HG03045 (cell line): Measurements from ENCODE around the gene COL27A1.

Source experiments
- ATAC-seq: cut with Tn5 transposase; IDR thresholded peaks from one replicate; pipeline ENCODE4 v1.9.1; 2021; ENCODE audit warnings: mild to moderate bottlenecking, moderate library complexity; ENCODE audit not compliant: unreplicated experiment

COL27A1 gene

DNA sequence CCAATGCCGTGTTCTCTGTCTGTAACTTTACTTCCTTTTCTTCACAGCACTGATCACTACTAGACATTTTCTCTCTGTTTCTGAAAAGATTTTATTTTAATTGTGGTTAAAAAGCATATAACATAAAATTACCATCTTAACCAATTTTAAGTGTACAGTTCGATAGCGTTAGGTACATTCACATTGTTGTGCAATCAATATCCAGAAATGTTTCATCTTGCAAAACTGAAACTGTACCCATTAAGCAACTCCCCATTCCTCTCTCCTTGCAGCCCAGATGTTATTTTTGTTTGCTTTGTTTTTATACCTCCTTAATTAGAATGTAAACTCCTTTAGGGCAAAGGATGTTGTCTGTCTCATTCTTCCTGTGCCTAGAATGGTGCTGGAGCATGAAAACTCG, 47.5 kb downstream of the COL27A1 start:
- ATAC-seq = no peak

DNA sequence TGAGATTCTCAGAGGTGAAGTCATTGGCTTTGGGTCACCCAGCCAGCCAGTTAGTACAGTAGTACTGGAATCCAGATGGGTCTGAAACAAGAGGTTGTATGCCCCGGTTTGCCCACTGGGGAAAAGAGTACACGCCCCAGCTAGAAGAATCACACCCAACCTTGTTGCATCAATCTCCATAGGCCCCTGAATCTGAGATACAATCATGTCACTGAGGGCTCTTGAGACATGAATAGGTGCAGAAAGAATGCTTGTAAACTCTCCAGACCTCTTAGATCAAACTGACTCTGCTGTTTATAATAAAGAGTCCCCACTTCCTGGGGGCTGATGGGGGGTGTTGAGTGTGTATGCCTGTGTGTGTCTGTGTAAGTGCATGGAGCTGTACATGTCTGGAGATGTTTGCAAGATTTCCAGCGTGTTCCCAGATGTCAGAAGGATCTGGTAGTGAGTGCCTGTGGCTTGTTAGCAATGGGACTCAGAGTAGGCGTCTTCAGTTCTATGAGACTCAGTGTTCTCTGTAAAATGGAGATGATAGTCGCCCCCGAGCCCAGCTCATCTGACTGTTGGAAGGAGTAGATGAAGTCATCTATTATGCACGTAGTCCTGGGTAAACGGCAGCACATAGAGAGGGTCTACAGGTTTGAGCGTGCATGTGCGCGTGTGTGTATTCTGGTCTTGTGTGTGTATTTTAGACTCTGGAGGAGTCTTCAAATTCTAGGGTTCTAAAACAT, 48.2 kb downstream of the COL27A1 start:
- no peak for ATAC-seq

DNA sequence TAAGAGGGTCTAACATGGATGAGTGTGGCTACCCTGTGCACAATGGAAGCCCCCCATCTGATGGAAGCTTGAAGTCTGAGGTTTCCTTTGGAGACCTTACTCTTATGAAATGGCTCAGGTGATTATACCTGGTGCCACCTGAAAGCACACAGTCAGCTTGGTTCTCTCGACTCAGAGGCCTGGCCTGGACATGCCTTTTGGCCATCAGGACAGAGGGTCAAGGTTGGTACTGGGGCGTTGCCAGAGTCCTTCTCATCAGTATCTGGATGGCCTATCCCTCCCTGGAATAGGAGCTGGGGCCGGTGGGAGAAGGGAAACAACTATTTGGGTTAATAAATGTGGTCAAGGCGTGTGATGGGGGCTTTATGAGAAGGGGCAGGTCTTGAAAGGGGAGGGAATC, 48.9 kb downstream of the COL27A1 start:
- no peak for ATAC-seq

DNA sequence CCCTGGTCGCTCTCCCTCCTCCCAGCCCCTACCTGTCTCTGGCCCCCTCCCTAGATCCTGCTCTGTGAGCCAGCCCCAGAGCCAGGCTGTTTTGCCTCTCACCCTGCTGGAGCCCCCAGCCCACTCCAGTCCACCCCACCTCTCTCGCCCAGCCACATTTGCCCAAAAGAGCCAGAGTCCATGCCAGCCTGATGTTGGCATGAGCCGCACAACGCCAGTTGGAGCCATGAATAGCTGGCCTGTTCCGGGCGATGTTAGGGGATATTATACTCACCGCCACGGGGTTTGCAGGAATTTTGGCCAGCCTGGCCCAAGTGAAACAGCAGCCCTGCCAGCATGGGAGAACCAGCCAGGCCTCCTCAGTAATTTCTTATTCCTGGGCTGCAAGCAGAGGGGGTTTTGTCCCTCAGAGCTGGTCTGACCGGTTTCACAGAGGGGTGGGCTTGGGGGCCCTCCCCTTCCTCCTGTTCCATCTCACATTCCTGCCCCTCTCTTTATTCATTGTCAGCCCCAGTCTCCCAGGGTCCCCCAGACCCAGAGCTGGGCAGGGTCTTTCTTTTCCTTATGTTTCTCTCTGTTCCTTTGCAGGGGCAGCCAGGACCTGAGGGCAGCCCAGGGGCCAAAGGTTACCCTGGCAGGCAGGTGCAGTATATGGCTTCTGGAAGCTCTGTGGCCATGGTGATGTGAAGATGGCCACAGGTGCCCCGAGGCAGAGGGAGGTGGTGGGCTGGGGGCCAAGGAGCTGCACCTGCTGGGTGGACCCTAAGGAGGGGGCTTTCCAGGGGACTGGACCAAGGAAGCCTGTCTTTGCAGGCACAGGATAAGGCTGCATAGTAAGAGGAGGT, 50.1 kb downstream of the COL27A1 start:
- ATAC-seq = no peak

DNA sequence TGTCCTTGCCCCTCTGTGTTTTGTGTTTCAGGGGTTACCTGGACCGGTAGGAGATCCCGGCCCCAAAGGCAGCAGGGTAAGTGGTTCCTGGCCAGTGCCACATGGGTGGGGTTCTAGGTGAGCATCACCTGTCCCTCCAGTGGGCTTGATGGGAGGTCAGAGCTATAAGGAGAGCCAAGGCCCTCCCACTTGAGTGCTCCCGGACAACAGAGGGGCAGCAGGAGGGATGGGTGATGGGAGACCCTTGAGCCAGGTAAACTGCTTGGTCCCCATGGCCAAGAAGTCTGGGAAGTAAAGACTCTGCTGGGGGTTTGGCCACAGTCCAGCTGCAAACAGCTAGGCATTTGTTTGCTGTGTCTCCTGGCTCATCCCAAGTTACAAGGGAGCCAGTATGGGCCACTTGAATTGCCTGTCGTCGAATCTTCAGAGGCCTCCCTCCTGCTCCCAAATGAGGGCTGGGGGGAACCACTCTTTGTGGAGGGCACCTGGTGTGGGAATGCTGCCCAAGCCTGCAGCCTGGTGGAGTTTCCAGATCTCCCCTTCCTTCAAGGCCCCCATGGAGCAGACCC, 51.0 kb downstream of the COL27A1 start:
- no peak for ATAC-seq

DNA sequence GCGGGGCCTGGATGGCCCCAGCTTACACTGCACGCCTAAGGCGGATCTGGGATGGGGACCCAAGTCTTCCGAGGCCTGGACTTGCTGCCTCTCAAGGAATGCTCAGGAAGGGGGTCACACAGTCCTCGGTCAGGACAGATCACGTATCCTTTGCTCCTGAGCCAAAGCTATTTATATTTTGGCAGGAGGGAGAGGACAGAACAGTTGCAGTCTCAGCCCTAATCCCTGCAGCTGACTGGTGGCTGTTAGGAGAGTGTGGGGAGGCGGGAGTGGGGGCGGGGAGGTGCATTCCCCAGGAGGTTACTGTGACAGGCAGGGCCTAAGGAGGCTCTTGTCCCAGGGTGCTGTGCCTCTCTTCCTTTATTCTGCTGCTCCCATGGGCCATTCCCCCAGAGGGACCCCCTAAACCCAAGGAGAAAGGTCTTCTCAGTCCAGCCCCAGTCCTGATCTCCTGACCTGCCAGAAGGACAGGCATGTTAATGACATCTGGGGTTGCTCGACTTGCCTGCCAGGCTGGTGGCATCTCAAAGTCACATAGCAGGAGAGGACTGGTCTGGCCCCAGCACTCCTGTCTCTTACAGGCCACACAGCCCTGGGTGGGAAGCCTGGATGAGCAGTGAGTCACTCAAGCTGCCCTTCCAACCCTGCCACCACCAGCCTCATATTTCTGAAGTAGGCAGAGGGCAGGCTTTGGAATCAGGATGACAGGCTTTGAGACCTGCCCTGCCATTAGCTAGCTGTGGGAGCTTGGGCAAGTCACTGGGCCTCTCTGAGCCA, 51.9 kb downstream of the COL27A1 start:
- no peak for ATAC-seq

DNA sequence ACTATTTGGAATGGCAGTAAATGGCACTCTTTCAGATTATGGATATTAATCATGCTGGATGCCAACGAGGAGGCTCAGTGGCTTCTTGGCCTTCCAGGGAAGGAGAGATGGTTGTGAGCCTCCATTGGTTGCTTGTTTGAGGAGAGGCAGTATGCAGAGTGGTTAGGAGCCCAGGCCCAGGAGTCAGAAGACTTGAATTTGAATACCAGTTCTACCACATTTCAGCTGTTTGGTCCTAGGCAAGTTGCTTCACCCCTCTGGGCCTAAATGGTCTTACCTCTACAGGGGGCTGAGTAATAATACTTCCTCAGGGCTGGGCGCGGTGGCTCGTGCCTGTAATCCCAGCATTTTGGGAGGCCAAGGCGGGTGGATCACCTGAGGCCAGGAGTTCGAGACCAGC, 52.5 kb downstream of the COL27A1 start:
- no peak for ATAC-seq

DNA sequence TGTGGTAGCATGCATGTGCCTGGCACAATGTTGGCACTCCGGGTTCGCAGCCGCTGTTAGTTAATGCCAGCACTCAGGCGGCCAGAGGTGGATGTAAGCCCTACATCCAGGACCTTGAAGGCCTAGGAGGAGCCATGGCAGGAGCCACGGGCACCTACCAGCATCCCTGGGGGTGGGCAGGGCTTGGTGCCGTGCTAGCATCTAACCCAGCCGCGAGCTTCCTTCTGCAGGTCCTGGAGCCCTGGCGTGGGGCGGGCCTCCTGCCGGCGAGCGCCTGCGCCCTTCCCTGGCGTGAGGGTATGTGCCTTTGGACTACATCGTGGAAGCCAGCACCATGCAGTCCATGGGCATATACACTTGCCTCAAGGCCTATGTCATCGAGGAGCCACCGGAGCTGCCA, 53.8 kb downstream of the COL27A1 start:
- ATAC-seq = no peak

DNA sequence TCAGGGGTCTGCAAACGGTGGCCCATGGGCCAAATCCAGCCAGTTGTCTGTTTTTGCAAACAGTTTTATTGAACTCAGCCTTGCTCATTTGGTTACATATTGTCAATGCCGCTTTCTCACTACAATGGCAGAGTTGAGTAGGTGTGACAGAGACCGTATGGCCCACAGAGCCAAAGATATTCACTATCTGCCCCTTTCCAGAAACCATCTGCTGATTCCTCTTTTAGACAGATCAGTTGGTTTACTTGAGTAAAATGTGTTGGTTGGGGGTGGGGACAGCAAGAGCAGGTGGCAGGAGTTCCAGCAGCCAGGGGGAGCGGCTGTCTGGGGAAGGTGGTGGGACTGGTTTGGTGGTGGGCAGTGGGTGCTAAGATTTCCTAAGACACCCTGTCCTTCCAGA, 54.8 kb downstream of the COL27A1 start:
- no peak for ATAC-seq

DNA sequence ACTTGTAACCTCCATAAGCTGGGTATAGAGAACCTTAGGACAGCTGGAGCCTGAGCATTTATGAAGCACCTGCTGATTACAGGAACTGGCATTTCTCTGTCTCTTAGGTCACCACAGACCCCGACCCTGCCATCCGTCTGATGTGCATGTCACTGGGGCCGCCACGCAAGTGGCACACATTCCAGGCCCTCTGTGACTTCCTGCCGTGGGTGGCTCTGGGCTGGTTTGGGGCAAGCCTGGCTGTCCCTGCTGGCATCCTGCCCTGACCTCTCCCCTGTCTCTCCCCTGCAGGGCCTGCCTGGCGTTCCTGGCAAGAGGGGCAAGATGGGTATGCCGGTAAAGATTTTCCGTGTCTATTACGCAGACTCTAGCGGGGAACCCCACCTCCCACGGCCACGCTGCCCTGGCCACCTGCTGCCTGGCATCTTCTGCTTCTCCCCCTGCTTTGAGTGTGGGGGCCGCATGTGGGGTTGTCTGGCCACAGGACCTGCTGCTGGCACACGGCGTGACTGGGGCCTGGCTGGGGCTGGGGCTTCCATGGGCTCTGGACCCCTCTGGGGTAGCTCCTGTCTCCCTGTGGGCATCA, 55.4 kb downstream of the COL27A1 start:
- no peak for ATAC-seq

DNA sequence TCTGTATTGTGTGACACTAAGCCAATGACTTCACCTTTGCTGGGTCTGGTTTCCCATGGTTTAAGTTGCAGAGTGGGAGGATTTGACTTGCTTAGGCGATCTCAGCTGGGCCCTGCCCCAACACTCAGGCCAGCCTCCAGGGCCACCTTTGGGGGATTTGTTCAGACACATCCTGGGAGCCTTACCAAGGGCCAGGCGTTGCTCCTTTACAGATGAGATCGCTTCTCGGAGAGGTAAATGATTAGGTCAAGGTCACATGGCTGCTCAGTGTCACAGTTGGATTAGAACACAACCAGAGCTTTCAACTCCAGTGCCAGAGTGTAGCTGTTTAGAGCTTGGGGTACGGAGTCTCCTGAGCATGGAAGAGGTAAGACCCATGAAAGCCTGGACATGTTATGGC, 57.5 kb downstream of the COL27A1 start:
- no peak for ATAC-seq

DNA sequence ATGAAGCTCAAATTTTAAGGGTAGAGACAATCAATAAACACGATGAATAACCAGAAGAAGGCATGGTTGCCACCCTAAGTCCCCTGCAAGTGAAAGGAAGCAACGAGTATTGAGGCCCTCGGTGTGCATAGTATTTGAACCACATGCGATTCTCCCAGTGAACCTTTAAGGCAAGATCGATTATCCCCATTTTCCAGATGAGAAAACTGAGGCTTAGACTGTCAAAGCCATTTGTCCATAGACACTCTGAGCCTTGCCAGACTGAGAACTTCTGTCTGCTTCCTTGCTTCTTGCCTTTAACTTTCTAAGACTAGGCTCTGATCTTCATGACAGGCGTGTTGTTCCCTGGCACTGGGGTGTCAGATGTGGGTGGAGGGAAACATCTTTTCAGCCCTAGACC, 58.2 kb downstream of the COL27A1 start:
- no peak for ATAC-seq

DNA sequence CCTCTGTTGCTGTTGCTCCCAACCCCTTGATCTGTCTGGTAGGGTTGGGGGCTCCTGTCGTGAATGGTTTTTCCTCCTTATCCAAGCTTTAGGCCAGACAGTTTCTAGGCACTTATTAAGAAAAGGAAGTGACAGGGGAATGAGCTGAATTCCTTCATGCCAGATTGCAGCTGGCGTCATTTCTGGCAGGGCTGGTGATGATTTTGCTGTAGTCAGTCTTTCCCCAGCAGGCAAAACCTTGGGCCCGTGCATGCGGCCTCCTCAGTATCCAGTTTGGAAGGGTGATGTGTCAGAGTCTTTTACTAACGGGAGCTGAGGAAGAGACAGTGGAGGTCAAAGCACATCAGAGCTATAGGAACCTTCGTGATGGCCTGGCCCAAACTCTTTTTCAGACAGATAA, 58.8 kb downstream of the COL27A1 start:
- no peak for ATAC-seq

DNA sequence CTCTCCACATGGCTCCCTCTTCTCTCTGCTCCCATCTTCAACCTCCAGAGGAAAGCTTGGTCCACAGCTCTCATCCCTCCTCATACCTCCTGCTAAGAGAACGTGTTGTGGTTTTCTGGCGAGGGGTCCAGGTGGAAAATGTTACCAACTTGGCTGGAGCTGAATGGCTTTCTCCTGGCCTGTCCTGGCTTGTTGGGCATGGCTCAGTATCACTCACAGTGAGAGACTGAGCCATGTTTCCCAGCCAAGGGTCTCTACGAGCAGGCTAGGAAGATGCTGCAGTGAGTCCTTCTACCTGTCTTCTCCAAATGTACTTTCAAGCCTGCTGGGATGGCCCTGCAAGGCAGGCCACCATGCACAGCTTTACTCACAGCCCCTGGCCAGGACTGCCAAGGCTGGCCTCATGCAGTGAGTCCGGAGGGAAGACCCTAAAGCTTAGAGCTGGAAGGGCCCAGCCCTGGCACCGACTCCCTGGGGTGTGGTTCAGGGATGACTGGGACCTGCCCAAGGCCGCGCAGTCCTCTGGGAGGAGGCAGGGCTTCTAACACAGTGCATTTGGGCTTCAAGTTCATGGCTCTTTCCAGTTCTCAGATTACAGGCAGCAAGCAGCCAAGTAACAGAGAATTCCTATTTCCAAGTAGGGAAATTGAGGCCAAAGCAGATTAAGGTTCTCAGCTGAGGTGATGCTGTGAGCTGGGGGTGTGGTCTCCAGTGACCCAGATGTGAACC, 59.5 kb downstream of the COL27A1 start:
- no peak for ATAC-seq

DNA sequence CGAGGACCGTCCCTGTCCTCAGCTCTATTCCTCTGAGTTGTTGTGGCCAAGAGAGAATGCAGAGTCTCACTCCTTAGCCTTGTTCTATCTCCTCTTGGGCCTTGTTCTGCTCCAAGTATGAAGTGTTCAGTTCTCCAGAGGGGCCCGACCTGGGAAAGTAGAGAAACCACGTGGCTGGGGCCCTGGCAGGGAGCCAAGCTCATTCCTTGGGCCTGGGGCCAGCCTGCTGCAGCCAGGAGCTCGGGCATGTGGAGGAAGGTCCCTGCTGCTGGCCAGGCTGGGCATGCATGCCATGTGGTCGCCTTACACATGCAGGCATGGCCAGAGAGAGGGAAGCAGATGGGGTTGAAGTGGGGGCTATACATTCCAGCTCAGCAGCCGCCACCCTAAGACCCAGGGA, 60.7 kb downstream of the COL27A1 start:
- ATAC-seq = no peak

DNA sequence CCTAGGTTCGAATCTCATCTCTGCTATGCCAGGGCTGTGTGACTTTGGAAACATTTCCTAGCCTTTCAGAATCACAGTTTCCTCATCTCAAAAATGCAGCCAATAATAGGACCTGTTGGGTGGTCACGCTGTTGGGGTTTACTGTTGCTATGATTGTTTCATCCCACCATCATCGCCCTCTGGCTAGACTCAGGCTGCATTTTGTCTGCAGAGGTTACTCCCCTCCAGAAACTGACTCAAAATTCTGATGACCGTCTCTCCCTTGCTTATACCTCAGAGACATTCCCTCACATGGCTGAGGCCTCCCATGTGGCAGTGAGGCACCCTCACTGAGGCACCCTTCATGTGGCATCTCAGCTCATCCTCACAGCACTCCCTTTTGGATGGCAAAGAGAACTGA, 61.6 kb downstream of the COL27A1 start:
- no peak for ATAC-seq

DNA sequence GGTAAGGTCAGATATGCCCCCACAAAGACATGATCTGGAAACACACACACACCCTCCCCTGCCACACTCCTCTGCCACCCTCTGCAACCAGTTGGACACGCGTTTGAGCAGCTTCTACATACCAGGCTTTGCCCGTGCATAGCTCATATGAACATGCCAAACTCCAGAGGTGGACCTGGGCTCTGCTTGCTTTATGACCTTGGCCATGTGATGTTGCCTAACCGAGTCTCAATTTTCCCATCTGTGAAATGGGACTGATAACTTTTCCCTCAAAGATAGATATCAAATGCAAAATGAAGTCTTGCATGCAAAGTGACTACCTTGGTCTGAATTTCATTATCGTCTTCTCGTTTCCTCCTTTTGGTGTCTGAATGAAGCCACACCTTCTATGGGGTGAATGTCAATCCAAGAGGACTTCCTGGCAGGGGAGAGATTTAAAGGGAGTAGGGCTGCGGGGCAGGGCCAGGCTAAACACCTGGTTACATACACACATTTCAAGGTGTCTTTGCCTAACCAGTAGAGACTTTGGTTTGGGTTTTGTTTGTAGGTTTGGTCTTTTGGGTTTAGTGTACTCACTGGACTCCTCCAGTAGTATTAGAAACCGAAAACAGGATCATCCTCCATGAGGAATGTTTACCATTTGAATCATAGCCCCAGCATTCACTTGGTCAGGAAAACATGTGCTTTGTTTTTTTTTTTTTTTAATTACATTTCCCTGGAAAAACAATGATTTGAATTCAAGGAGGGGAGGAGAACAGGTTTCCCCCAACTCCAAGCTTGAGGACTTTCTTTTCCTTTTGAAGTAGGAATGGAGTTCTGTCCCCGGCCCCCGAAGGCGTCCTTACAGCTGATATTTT, 63.2 kb downstream of the COL27A1 start:
- no peak for ATAC-seq

DNA sequence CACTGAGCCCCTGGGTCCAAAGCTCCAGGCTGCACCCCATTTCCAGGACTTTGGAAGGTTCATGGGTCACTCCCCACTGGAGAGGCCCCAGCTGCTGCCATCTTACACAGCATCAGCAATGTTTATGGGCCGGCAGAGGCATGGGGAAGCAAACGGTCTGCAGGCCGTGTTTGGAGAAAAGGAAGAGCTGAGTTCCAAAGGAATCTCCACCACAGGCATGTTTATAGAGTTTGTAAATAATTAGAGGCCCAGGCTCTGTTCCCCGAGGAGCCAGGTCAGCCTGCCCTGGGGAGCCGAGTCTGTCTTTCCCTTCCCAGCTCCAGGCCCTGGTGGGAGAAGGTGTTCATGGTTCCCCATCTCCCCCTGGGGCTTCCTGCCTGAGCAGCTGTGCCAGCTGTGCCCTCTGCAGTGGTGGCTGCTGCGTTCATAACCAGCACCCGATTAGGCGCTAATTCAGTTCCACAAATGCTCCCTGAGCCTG, 64.8 kb downstream of the COL27A1 start:
- no peak for ATAC-seq
